Measurements from ENCODE around the gene YWHAH.

YWHAH gene

GRCh38 chr22:31919730-31920129 lies 24.6 kb upstream of the YWHAH start:
- Mint-ChIP-seq H3K27ac (no peak overlapping the region), H3K4me1 (peaks cover 48% of the 10 kb centered on the region), H3K9me3 (no peaks in the 10 kb centered on the region), H3K4me3 (no peak overlapping the region), H3K36me3 (ENCODE audit: low read depth) (no peaks in the 10 kb centered on the region), H3K27me3 (ENCODE audit: low read depth, poor library complexity) (peaks cover 18% of the 10 kb centered on the region)
- no peak for TF ChIP-seq CTCF (IDR thresholded peaks at IDR 0.05)
- DNase-seq, result no peak

GRCh38 chr22:31920306-31920705 lies 24.0 kb upstream of the YWHAH start:
- H3K9me3 Mint-ChIP-seq, result no peaks in the 10 kb centered on the region
- H3K27ac Mint-ChIP-seq, result no peak overlapping the region
- H3K4me3 Mint-ChIP-seq, result no peak overlapping the region
- no peak for DNase-seq
- peaks cover 53% of the 10 kb centered on the region for H3K4me1 Mint-ChIP-seq
- H3K36me3 Mint-ChIP-seq (ENCODE audit: low read depth), result no peaks in the 10 kb centered on the region
- H3K27me3 Mint-ChIP-seq (ENCODE audit: low read depth, poor library complexity), result peaks cover 21% of the 10 kb centered on the region
- TF ChIP-seq CTCF (IDR thresholded peaks at IDR 0.05), result no peak

GRCh38 chr22:31921106-31921505 lies 23.2 kb upstream of the YWHAH start:
- no peaks in the 10 kb centered on the region for H3K9me3 Mint-ChIP-seq
- no peak overlapping the region for H3K4me3 Mint-ChIP-seq
- H3K27ac Mint-ChIP-seq, result no peak overlapping the region
- DNase-seq, result no peak
- peaks cover 29% of the 10 kb centered on the region for H3K27me3 Mint-ChIP-seq (ENCODE audit: low read depth, poor library complexity)
- H3K4me1 Mint-ChIP-seq, result peaks cover 61% of the 10 kb centered on the region
- TF ChIP-seq CTCF (IDR thresholded peaks at IDR 0.05), result no peak
- H3K36me3 Mint-ChIP-seq (ENCODE audit: low read depth), result no peaks in the 10 kb centered on the region

- Mint-ChIP-seq H3K27me3 (ENCODE audit: low read depth, poor library complexity) (peaks cover 28% of the 10 kb centered on the region), H3K9me3 (no peaks in the 10 kb centered on the region), H3K4me3 (no peak overlapping the region), H3K4me1 (peaks cover 74% of the 10 kb centered on the region), H3K27ac (no peak overlapping the region), H3K36me3 (ENCODE audit: low read depth) (no peaks in the 10 kb centered on the region)
- TF ChIP-seq CTCF (IDR thresholded peaks at IDR 0.05), result no peak
- DNase-seq, result no peak
These were observed 21.8 kb upstream of the YWHAH start for GRCh38 chr22:31922534-31922933.

- TF ChIP-seq CTCF (IDR thresholded peaks at IDR 0.05), result no peak
- Mint-ChIP-seq H3K9me3 (no peaks in the 10 kb centered on the region), H3K4me3 (no peak overlapping the region), H3K36me3 (ENCODE audit: low read depth) (no peaks in the 10 kb centered on the region), H3K27ac (peak overlapping the region; percentile 70), H3K4me1 (peaks cover 70% of the 10 kb centered on the region), H3K27me3 (ENCODE audit: low read depth, poor library complexity) (peaks cover 24% of the 10 kb centered on the region)
- no peak for DNase-seq
These were observed 21.2 kb upstream of the YWHAH start for GRCh38 chr22:31923136-31923535.

GRCh38 chr22:31923747-31924146 lies 20.6 kb upstream of the YWHAH start:
- no peak overlapping the region for H3K4me3 Mint-ChIP-seq
- peaks cover 66% of the 10 kb centered on the region for H3K4me1 Mint-ChIP-seq
- no peaks in the 10 kb centered on the region for H3K9me3 Mint-ChIP-seq
- DNase-seq, result peak; percentile 45
- H3K27ac Mint-ChIP-seq, result peak overlapping the region; percentile 70
- H3K27me3 Mint-ChIP-seq (ENCODE audit: low read depth, poor library complexity), result peaks cover 20% of the 10 kb centered on the region
- TF ChIP-seq CTCF (IDR thresholded peaks at IDR 0.05), result no peak
- no peaks in the 10 kb centered on the region for H3K36me3 Mint-ChIP-seq (ENCODE audit: low read depth)
